Fibroblast of pulmonary artery (primary cell): Measurements from ENCODE around the gene SLC22A23.

ENCODE experiments used
- DNase-seq: peaks from one replicate; pipeline ENCODE4 v3.0.0-alpha.2; 2010; ENCODE audit warnings: low read depth
- H3K4me3 ChIP-seq: replicated peaks from 2 replicates; pipeline ENCODE4 v1.5.1; 2011; ENCODE audit warnings: low read depth, mild to moderate bottlenecking, control low read depth, low read length, moderate library complexity
- TF ChIP-seq, protein P1 (sequence below): IDR thresholded peaks from 2 replicates; pipeline ENCODE4 v1.5.1; 2011; ENCODE audit warnings: mild to moderate bottlenecking, control low read depth, low read length, inconsistent platforms; ENCODE audit errors: missing control alignments

The SLC22A23 gene

DNA sequence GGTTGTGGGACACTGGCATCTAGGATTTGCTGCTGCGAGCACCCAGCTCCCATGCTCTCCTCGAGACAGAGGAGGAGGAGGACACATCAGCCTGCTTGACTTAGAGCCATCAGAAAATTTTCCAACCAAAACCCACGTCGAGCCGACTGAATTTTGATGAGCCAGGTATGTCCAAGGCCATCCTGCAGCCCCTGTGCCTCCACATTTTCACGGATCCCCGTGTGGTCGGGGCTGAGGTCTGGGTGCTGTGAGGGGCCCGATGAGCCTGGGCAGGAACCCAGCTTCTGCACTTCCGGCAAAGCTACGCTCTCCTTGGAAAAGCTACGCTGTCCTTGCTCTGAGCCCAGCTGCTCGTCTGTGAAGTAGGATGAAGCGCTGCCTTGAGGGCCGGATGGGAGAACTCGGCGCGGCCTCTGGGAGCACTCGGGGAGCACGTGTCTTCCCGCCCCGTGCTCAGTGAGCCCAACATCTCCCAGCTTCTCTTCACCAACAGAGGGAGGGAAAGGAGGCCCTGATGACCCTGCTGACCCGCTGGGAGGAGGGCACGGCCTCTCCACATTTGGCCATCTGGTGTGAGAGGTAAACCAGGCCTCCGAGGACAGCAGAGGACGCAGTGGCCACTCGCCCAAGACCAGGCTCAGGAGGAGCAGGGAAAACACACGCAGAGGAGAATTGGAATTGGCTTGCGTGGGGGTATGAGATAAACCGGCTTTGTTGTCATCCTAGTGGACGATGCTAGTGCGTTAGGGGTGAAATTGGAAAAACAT lies 164.2 kb downstream of the SLC22A23 start:
- TF ChIP-seq, protein P1, sequence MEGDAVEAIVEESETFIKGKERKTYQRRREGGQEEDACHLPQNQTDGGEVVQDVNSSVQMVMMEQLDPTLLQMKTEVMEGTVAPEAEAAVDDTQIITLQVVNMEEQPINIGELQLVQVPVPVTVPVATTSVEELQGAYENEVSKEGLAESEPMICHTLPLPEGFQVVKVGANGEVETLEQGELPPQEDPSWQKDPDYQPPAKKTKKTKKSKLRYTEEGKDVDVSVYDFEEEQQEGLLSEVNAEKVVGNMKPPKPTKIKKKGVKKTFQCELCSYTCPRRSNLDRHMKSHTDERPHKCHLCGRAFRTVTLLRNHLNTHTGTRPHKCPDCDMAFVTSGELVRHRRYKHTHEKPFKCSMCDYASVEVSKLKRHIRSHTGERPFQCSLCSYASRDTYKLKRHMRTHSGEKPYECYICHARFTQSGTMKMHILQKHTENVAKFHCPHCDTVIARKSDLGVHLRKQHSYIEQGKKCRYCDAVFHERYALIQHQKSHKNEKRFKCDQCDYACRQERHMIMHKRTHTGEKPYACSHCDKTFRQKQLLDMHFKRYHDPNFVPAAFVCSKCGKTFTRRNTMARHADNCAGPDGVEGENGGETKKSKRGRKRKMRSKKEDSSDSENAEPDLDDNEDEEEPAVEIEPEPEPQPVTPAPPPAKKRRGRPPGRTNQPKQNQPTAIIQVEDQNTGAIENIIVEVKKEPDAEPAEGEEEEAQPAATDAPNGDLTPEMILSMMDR = no peak

DNA sequence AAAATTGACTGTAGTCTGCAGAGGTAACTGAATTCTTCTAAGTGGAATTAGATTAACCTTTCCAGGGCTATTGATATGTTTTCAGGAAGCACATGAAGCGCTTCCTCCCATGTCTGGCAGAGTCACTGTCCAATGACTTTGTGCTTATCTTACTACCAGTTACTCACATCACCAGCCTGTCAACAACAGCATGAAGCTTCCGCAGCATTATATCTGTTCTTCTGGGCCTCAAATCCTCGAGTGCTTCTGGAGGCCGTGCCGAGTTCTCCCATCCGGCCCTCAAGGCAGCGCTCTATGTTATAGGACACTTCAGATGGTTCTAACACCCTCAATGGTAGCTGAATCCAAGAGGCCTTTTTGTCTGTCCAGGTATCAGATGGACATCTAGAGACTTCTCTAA lies 164.9 kb downstream of the SLC22A23 start:
- TF ChIP-seq, protein P1 = no peak
- H3K4me3 ChIP-seq = no peak overlapping the region
- peak; percentile 20 for DNase-seq

More for the DNA sequence above, 164.2 kb downstream of the SLC22A23 start:
- no peak overlapping the region for H3K4me3 ChIP-seq
- DNase-seq = no peak

DNA sequence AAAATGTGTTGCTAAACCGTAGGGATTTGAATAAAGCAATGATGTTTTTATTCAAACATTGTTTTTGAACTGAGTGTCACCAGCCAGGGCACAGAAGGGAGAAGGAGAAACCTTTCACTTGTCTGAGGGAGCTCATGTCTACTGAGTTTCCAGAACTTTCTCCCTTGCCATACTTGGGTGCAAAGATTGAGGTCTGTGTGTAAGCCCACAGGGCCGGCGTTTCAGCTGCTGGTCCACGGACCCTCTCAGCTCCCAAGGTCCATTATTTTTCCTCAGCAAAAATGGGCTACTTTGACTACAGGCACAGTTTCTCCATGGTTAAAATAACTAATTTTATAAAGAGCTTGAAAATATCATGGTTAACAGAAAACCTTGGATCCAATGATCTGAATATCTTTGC lies 165.5 kb downstream of the SLC22A23 start:
- no peak for DNase-seq
- H3K4me3 ChIP-seq = no peak overlapping the region
- TF ChIP-seq, protein P1 = no peak

DNA sequence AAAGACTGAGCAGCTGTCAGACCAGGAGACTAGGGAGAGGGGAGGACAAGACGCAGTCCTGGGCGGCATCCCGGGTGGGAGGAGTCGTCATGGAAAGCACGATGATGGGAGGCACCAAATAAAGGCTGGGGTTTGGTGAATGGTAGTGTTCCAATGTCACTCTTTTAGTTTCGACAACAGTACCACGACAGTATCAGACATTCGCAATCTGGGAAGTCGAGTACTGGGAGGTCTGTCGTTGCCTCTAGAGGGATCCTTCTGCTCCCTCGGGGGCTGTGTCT lies 166.0 kb downstream of the SLC22A23 start:
- no peak for DNase-seq
- TF ChIP-seq, protein P1 = no peak
- H3K4me3 ChIP-seq = no peak overlapping the region

DNA sequence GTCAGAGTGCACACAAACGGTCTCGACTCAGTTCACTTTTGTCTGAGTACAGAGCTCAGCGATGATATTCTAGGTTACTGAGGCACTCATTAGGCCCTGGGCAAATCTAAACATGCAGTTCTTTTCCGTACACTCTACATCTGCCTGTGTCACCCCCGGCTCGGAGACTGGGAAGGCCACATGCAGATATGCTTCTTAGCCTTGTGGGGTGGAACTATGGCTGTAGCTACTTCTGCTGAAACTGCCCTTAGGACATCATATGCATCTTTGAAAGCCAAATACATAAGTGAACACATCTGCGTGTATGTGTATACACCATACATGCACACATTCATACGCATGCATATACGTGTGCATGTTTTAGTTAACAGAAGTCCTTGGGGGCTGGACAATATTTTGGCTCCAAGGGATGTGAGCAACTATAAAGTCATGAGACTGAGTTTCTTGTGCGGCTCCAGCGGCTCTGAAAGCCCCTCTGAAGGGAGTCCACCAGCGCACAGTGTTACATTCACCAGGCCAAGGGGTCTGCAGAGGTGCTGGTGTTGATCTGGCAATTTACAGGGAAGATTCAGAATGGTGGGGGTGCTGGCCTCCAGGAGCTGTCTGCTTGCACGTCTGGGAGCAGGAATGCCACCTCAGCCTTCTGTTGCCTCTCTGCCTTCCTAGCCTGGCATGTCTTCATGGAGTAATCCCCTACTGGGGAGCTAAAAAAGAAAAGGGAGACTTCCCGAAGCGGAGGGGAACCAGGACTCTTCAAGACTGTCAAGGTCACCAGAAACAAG lies 166.5 kb downstream of the SLC22A23 start:
- no peak overlapping the region for H3K4me3 ChIP-seq
- DNase-seq = no peak
- TF ChIP-seq, protein P1 = no peak

GRCh38 chr6:3289664-3290055 lies 167.2 kb downstream of the SLC22A23 start:
- no peak overlapping the region for H3K4me3 ChIP-seq
- no peak for DNase-seq
- TF ChIP-seq, protein P1 = no peak
